GM18526 (cell line): ENCODE results near the gene ARMC9.

Source experiments
- POLR2A ChIP-seq: IDR thresholded peaks from 3 replicates; pipeline ENCODE4 v1.6.1; 2011; ENCODE audit not compliant: insufficient read length; ENCODE audit errors: extremely low read depth

ARMC9 gene

GRCh38 chr2:231297108-231297908 lies 98.9 kb downstream of the ARMC9 start:
- TF ChIP-seq POLR2A, result no peak

- no peak for TF ChIP-seq POLR2A
Measured at GRCh38 chr2:231298091-231298490, 99.7 kb downstream of the ARMC9 start.

- TF ChIP-seq POLR2A, result no peak
Measured at GRCh38 chr2:231299267-231299666, 100.8 kb downstream of the ARMC9 start.

- TF ChIP-seq POLR2A, result peak; percentile 35
Measured at GRCh38 chr2:231300020-231300721, 101.7 kb downstream of the ARMC9 start.

- TF ChIP-seq POLR2A, result no peak
Measured at GRCh38 chr2:231300722-231301076, 102.3 kb downstream of the ARMC9 start.

DNA sequence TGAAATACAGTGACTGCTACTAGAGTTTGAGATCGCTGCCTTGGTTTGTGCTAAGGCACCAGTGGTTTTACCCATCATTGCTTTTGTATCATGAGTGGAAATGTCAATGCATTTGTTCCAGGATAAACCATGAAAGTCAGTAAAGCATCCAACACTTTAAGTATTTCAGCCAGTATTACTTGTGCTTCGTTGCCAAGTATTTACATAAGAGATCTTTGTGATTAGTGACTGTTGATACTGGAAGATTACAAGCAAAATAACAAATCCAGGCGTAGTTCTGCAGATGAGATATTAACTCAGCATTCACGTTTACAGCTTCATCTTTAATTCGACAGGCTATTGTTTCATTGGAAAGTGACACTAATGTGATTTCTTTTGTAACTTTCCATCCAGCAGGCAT lies 106.8 kb downstream of the ARMC9 start:
- TF ChIP-seq POLR2A, result no peak

- TF ChIP-seq POLR2A, result no peak
Measured at GRCh38 chr2:231306791-231307393, 108.5 kb downstream of the ARMC9 start.

DNA sequence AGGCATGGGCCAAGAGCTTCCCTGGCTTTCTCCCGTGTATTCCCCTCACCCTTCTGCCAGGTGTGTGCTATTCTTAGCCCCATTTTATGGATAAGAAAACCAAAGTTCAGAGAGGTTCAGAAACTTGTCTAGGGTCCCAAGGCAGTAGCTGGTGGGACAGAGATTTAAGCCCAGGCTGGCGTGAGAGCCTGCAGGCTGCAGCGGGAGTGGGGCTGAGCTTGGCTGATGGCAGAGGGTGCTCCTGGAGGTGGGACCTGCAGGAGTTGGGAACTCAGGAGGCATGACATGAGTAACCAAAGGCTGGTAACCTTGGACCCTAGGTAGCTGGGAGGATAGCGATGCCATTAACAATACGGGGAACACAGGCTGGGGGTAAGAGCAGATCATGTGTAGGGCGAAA lies 109.8 kb downstream of the ARMC9 start:
- no peak for TF ChIP-seq POLR2A

DNA sequence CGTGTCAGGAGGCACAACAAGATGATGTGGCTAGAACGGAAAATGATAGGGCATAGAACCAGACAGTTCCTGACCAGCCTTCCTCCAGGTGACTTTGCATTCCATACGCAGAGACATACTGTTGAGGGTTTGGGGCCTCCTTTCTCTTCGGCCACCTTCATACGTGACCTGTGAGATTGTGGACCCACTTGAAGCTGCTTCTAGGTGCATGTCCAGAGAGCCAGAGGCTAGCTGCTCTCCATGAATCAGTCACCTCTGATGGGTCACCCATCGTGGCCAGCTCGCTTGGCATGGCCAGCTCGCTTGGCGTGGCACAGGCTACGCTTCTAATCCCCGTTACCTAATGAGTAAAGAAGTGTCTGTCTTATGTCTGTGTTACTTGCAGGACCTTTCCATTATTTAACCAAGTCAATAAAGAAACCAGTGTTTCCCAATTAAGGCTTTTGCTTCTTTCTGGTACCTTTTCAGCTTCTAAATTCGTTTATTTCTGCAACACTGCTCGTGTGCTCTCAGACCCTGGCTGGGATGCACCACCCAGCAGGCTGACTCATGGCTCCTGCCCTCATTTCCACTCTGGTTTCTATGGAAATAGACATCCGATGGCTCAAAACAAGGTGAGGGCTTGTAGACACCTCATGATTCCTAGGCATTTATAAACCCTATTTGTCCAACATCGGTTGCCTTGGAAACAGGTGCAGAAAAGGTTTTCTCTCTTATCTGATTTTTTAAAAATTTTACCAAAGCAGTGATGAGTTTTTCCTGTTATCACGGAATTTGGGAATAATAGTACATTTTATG lies 110.4 kb downstream of the ARMC9 start:
- no peak for TF ChIP-seq POLR2A

- TF ChIP-seq POLR2A, result no peak
Measured at GRCh38 chr2:231312066-231312465, 113.6 kb downstream of the ARMC9 start.

- TF ChIP-seq POLR2A, result no peak
Measured at GRCh38 chr2:231315896-231316295, 117.5 kb downstream of the ARMC9 start.

GRCh38 chr2:231317579-231317978 lies 119.1 kb downstream of the ARMC9 start:
- no peak for TF ChIP-seq POLR2A

DNA sequence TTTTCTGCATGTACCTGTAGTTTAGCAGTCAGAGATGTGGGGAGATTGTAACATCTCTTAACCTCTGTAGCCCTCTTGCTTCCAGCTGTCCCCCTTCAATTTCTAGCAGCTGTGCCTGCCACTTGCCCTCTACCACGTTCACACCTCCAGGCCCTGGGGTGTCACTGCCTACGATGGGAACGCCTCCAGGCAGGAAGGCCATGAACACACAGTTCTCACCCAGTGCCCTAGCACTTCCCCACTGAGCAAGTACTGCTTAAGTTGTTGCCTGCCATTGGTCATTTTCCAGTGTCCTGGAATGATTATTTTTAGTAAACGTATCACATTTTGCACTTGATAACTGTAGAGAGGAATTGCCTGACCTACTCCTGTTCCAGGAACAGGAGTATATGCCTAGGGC lies 120.0 kb downstream of the ARMC9 start:
- no peak for TF ChIP-seq POLR2A

GRCh38 chr2:231318954-231319353 lies 120.5 kb downstream of the ARMC9 start:
- no peak for TF ChIP-seq POLR2A

DNA sequence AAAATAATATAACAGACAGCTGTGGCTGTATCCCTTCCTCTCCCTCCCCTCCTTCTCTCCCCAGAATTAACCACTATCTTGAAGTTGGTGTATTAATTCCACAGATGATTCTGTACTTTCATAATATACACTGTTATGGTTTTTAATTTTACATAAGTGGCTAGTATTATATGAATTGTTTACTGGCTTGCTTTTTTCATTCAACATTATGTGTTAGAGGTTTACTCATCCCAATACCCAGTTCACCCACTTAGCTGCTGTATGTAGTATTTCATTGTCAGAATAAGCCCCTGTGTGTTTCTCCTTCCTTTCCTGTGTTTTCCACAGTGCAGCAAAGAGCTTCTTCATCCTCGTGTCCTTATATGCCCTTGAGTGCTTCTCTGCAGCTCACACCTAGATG lies 121.4 kb downstream of the ARMC9 start:
- TF ChIP-seq POLR2A, result no peak
